HG03520 (cell line): ENCODE results near the gene EVI5L.

Experiments
- ATAC-seq: cut with Tn5 transposase; IDR thresholded peaks from one replicate; pipeline ENCODE4 v1.9.1; 2021; ENCODE audit warnings: mild to moderate bottlenecking, moderate library complexity; ENCODE audit not compliant: unreplicated experiment

The EVI5L gene

GRCh38 chr19:7859831-7860713 is 30.1 kb downstream of the EVI5L start:
- no peak for ATAC-seq

GRCh38 chr19:7860714-7861618 is 30.9 kb downstream of the EVI5L start:
- ATAC-seq: no peak

GRCh38 chr19:7861619-7862412 is 31.8 kb downstream of the EVI5L start:
- no peak for ATAC-seq

- no peak for ATAC-seq
Observed at GRCh38 chr19:7862413-7862951, 32.5 kb downstream of the EVI5L start.

DNA sequence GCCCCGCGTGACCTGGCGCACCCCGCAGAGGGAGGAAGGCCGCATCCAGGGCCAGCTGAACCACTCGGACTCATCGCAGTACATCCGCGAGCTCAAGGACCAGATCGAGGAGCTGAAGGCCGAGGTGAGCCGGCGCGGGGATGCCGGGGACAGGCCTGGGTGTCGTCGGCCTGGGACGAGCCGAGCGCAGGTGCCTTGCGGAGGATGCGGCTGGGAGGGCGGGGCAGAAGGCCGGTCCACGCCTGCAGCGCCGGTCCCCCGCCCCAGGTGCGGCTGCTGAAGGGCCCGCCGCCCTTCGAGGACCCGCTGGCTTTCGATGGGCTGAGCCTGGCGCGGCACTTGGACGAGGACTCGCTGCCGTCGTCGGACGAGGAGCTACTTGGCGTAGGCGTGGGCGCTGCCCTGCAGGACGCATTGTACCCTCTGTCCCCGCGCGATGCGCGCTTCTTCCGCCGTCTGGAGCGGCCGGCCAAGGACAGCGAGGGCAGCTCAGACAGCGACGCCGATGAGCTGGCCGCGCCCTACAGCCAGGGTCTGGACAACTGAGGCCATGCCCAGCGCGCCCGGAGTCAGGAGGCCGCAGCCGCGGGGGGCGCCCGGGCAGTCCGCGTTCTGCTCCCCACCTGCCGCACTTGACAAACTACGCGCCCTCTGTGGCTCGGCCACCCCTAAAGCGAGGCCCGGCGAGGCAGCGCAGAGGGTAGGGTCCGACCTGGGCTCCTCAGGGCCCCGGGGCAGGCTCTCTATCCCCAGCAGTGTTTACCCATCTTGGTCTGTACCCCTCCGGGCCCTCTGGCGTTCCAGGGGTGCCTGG is 33.3 kb downstream of the EVI5L start:
- ATAC-seq: no peak

GRCh38 chr19:7863971-7864689 is 34.1 kb downstream of the EVI5L start:
- no peak for ATAC-seq

DNA sequence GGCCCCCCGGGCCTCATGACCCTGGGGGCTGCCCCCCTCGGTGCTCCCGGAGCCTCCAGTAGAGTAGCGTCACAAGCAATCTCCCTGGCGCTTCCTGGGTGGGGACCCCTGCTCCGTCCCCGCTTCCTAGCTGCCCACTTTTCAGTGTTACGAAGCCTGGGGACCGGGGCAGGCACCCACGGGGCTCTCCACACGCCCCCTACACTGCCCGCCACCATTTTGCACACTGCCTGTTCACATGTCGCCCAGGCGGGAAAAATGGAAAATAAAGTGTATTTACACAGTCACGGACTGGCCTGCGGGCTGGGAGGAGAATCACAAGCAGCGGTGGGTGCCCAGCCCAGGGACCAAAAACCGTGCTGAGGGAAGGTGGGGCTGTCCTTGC is 34.7 kb downstream of the EVI5L start:
- no peak for ATAC-seq

DNA sequence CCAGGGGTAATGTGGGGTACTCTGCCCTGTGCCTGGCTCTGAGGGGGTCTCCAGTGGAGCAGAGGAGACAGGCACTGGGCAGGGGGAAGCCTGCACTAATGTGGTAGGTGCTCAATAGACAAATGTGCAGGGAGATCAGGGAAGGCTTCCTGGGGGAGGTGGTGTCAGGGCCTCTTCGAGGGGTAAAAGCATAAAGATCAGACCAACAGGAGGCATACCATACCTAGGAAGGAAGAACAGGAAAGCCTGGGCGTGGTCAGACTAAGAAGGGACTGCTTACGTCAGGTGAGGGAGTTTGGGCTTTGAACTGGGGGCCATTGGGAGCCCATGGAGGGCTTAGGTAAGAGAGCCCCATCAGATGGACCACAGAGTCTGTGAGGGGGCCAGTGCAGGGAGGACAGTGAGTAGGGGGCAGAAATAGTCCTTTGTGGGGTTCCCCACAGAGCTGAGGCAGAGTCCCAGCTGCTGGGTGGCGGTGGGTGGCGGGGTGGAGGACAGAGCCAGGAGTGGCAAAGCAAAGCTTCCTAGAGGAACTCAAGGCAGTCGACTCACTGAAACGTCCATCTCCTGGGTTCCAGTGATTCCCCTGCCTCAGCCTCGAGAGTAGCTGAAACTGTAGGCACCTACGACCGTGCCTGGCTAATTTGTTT is 35.4 kb downstream of the EVI5L start:
- ATAC-seq: no peak

DNA sequence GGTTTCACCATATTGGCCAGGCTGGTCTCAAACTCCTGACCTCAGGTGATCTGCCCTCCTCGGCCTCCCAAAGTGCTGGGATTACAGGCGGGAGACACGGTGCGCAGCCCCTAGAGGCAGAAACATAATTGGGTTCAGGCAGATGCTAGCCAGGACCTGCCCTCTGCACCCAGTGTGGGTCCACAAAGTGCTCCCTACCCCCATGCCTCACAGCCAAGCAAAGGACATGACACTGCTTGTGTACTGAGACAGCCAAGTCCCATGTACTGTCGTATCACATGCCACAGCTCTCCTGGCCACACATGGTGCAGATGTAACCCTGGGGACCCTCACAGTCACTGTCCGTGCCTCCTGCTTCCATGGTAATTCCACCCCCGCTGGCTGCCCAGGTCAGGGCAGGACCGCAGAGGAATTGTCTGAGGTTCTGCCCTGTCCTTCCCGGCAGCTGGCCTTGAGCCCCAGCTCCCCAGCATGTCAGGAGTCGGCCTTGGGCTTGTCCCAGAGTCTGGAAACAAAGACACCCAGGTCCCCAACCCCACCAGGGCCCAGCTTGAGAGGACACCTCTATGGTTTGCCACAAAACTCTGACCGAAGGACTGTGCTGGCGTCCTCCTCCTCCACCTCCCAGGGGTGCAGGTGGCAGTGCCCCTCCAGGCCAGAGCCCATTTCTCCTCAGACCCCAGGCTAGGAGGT is 36.5 kb downstream of the EVI5L start:
- ATAC-seq: no peak

- ATAC-seq: no peak
Observed at GRCh38 chr19:7867092-7867844, 37.2 kb downstream of the EVI5L start.

DNA sequence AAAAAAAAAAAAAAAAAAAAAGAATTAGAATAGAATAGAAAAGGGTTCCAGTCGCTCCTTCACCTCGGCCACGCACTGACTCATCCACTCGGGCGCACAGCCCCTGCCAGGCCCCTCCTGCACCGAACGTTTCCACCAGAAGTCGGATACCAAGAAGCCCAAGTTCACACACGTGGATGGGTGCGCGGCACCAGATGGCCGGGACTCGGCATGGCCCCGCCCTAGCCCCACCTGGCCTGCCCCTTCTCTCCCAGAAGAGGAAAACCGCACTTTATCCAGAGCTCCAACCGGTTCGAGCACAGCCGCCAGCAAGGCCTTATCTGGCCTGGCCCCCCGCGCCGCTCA is 38.3 kb downstream of the EVI5L start:
- no peak for ATAC-seq

GRCh38 chr19:7868671-7869452 is 38.8 kb downstream of the EVI5L start:
- peak; percentile 58 for ATAC-seq

DNA sequence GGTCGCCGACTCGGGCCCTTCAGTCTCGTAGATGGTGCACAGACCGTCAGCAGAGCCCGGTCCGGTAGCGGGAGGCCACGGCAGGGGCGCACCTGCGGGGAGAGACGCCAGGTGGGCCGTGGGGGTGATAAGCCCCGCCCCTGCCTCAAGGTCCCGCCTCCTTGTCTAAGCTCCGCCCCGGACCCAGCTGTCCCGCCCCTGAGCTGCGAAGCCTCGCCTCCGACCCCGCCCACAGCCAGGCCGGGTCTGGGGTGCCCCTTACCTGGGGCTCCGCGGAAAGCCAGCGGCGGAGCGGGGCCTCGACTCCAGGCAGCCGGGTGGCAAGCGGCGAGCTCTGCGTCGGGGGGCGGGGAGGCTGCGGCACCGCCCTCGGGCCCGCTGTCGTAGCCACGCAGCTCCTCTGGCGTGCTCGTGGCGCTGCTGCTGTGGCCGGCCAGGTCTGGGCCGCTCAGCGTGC is 39.5 kb downstream of the EVI5L start:
- ATAC-seq: peak; percentile 38

- ATAC-seq: no peak
Observed at GRCh38 chr19:7869910-7870511, 40.0 kb downstream of the EVI5L start.

DNA sequence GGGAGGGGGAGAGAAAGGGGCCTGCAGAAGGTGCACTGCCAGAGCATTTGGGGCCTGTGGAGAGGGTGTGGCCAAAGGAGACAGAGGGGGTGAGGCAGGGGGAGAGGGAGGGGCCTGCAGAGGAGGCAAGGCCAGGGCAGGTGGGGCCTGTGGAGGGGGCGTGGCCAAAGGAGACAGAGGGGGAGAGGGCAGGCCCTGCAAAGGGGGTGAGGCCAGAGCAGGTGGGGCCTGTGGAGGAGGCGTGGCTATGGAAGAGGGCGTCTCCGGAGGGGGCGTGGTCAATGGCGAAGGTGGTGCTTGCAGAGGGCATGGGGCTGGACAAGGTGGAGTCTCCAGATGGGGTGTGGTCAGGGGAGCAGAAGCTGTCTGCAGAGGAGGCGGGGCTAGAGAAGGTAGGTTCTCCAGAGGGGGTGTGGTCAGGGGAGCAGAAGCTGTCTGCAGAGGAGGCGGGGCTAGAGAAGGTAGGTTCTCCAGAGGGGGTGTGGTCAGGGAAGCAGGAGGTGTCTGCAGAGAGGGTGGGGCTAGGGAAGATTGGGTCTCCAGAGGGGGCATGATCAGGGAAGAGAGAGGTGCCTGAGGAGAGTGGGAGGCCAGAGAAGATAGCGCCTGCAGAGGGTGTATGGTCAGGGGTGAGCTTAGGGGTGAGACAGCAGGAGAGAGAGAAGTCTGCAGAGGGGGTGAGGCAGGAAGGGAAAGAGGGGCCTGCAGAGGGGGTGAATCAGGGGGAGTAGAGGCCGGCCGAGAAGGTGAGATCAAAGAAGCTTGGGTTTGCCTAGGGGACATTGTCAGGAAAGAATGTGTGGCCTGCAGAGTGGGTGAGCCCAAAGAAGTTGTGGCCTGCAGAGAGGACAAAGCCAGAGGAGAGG is 40.8 kb downstream of the EVI5L start:
- no peak for ATAC-seq
